HepG2 (cell line): ENCODE data around the gene SCAPER. TPM values are rescaled to one million over a fixed set of nuclear protein-coding genes. Genes with fewer than 3 reads are reported as not detected.
A peak's percentile ranks its signal among the peaks of the same experiment; 100 is the strongest.

Source experiments
- ARID2 ChIP-seq: sonication (generic); formaldehyde crosslinking; IDR thresholded peaks from 2 replicates; pipeline ENCODE4 v1.8.1; 2022; ENCODE audit warnings: mild to moderate bottlenecking, missing genetic modification reagents, borderline replicate concordance
- ATF2 ChIP-seq: sonication (generic); formaldehyde crosslinking; IDR thresholded peaks from 2 replicates; pipeline ENCODE4 v1.4.0; 2020; ENCODE audit warnings: missing genetic modification reagents
- BRD4 ChIP-seq: sonication (generic); formaldehyde crosslinking; IDR thresholded peaks from 2 replicates; pipeline ENCODE4 v1.4.0; 2020; ENCODE audit warnings: missing genetic modification reagents
- CREB3 ChIP-seq: sonication (generic); formaldehyde crosslinking; IDR thresholded peaks from 2 replicates; pipeline ENCODE4 v1.5.0; 2020; ENCODE audit warnings: missing genetic modification reagents
- FOXA3 ChIP-seq: IDR thresholded peaks from 2 replicates; pipeline ENCODE4 v1.6.1; 2016; ENCODE audit warnings: missing genetic modification reagents, missing compliant biosample characterization
- FOXO1 ChIP-seq: sonication (generic); formaldehyde crosslinking; IDR thresholded peaks from 2 replicates; pipeline ENCODE4 v1.4.0; 2020; ENCODE audit warnings: missing genetic modification reagents
- HHEX ChIP-seq: IDR thresholded peaks from 2 replicates; pipeline ENCODE4 v1.6.1; 2016; ENCODE audit warnings: control low read depth
- MIER3 ChIP-seq: IDR thresholded peaks from 2 replicates; pipeline ENCODE4 v1.6.1; 2016; ENCODE audit warnings: missing compliant biosample characterization, borderline replicate concordance
- NCOA2 ChIP-seq: sonication (generic); formaldehyde crosslinking; IDR thresholded peaks from 2 replicates; pipeline ENCODE4 v1.8.0; 2022; ENCODE audit warnings: inconsistent platforms
- NFKB2 ChIP-seq: sonication (generic); formaldehyde crosslinking; IDR thresholded peaks from 2 replicates; pipeline ENCODE4 v1.4.0; 2020; ENCODE audit warnings: missing genetic modification reagents, borderline replicate concordance
- NFYB ChIP-seq: sonication (generic); formaldehyde crosslinking; IDR thresholded peaks from 2 replicates; pipeline ENCODE4 v1.4.0; 2020; ENCODE audit warnings: missing genetic modification reagents
- NFYC ChIP-seq: IDR thresholded peaks from 2 replicates; pipeline ENCODE4 v1.6.1; 2016; ENCODE audit warnings: missing genetic modification reagents, missing compliant biosample characterization
- SNAI1 ChIP-seq: sonication (generic); formaldehyde crosslinking; IDR thresholded peaks from 2 replicates; pipeline ENCODE4 v1.5.0; 2020; ENCODE audit warnings: mild to moderate bottlenecking, missing genetic modification reagents, borderline replicate concordance
- SOX5 ChIP-seq: IDR thresholded peaks from 2 replicates; pipeline ENCODE4 v1.6.1; 2016; ENCODE audit warnings: borderline replicate concordance
- TCF7 ChIP-seq: sonication (generic); IDR thresholded peaks from 2 replicates; pipeline ENCODE4 v1.6.1; 2016; ENCODE audit warnings: antibody characterized with exemption, low read depth
- U2AF1 ChIP-seq: fragments of 200-400 bp; formaldehyde crosslinking; optimal IDR thresholded peaks from 2 replicates; pipeline ENCODE3; 2017; ENCODE audit warnings: mild to moderate bottlenecking, low read depth, low read length
- ZFAT ChIP-seq: sonication (generic); formaldehyde crosslinking; conservative IDR thresholded peaks from 2 replicates; pipeline ENCODE4 v1.8.1; 2023; ENCODE audit warnings: missing genetic modification reagents, inconsistent platforms
- ZFP36 ChIP-seq: fragments of 150-350 bp; IDR thresholded peaks from 2 replicates; pipeline ENCODE4 v1.6.1; 2018; ENCODE audit warnings: borderline replicate concordance, low read length, low read depth; ENCODE audit not compliant: partially characterized antibody
- ZFX ChIP-seq: sonication (generic); formaldehyde crosslinking; IDR thresholded peaks from 2 replicates; pipeline ENCODE4 v1.4.0; 2020; ENCODE audit warnings: mild to moderate bottlenecking, low read depth, missing genetic modification reagents, moderate library complexity
- ZNF10 ChIP-seq: sonication (generic); formaldehyde crosslinking; IDR thresholded peaks from 2 replicates; pipeline ENCODE4 v1.4.0; 2020; ENCODE audit warnings: mild to moderate bottlenecking, low read depth, missing genetic modification reagents, borderline replicate concordance
- ZNF121 ChIP-seq: sonication (generic); formaldehyde crosslinking; IDR thresholded peaks from 2 replicates; pipeline ENCODE4 v1.5.0; 2020; ENCODE audit warnings: mild to moderate bottlenecking, missing genetic modification reagents
- ZNF138 ChIP-seq: sonication (generic); formaldehyde crosslinking; IDR thresholded peaks from 2 replicates; pipeline ENCODE4 v1.5.0; 2020; ENCODE audit warnings: mild to moderate bottlenecking, low read depth, missing genetic modification reagents
- ZNF34 ChIP-seq: sonication (generic); formaldehyde crosslinking; IDR thresholded peaks from 2 replicates; pipeline ENCODE4 v1.4.0; 2020; ENCODE audit warnings: mild to moderate bottlenecking, missing genetic modification reagents, borderline replicate concordance
- ZNF354B ChIP-seq: sonication (generic); formaldehyde crosslinking; IDR thresholded peaks from 2 replicates; pipeline ENCODE4 v1.8.0; 2022; ENCODE audit warnings: mild to moderate bottlenecking, missing genetic modification reagents
- ZNF550 ChIP-seq: sonication (generic); formaldehyde crosslinking; IDR thresholded peaks from 2 replicates; pipeline ENCODE4 v1.4.0; 2020; ENCODE audit warnings: mild to moderate bottlenecking, missing genetic modification reagents, borderline replicate concordance
- ZNF720 ChIP-seq: sonication (generic); formaldehyde crosslinking; IDR thresholded peaks from 2 replicates; pipeline ENCODE4 v1.4.0; 2020; ENCODE audit warnings: missing genetic modification reagents
- ZNF83 ChIP-seq: sonication (generic); formaldehyde crosslinking; IDR thresholded peaks from 2 replicates; pipeline ENCODE4 v1.4.0; 2020; ENCODE audit warnings: missing genetic modification reagents, mild to moderate bottlenecking, borderline replicate concordance
- polyA plus RNA-seq, 8 experiments: library from polyadenylated mRNA; depleted of rRNA in 3 of 8; stranded (reverse) in 7 of 8; unstranded in 1 of 8; fragments of >200 nt; fragmentation: Illumina TruSeq in 4 of 8; extraction: Trizol in 4 of 8; gene quantifications; 2 replicates each; pipeline versions ENCODE4 v1.2.1 to v1.2.3, GENCODE V29; 2011 to 2016; ENCODE audit warnings: low read depth in 4 of 8, missing spikeins in 1 of 8, mixed read lengths in 1 of 8; ENCODE audit not compliant: insufficient read depth in 1 of 8
- total RNA-seq, 5 experiments: library from RNA; depleted of rRNA; stranded (reverse); fragments of >200 nt; fragmentation: Illumina TruSeq; extraction: Trizol; gene quantifications; 2 replicates each; pipeline ENCODE4 v1.2.3, GENCODE V29; 2016; ENCODE audit warnings: low read depth in 1 of 5
- TF ChIP-seq, protein P1 (sequence below): sonication (generic); formaldehyde crosslinking; IDR thresholded peaks from 2 replicates; pipeline ENCODE4 v1.4.0; 2020; ENCODE audit warnings: missing genetic modification reagents

Gene SCAPER
- total and polyA plus RNA-seq, 2 of the 13 experiments (the other 11 are each of a cell fraction or from before 2014, with no cell fraction given): 4.3 to 10.5 TPM

DNA sequence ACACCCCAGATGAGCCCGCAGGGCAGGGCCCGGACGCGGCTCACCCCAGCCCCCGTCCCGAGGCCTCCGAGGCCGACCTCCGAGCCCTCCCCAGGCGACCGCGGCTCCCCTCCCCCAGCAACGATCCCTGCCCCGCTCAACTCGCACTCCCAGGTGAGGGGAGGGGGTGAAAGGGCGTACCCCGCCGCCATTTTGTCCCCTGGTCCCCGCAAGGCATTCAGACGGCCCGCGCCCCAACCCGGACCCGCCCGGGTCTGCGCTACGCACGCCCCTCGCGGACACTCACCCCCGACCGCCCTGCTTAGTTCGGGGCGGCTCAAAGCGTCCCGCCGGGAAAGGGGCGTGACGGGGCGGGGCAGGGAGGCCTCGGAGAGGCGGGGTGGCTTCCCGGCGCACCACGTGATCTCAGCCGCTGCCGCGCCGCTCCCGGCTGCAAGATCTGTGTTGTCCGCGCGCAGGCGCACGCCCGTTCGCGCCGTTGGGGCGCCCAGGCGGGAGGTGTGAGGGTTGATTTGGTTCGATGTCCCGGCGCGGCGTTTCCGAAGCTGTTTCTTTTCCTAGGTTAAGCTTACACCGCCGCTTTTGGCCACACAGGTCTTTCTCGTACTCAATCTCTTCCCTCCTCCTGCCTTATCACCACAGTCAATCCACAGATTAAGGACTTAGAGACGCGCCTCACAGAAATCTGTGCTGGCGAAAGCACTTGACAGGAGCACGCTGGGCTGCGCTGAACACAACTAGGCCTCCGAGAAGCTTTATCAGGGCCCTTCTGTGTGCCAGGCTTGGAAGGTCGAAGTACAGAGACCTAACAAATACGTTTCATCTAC, at the start of gene SCAPER (continued):
- TF ChIP-seq, protein P1, sequence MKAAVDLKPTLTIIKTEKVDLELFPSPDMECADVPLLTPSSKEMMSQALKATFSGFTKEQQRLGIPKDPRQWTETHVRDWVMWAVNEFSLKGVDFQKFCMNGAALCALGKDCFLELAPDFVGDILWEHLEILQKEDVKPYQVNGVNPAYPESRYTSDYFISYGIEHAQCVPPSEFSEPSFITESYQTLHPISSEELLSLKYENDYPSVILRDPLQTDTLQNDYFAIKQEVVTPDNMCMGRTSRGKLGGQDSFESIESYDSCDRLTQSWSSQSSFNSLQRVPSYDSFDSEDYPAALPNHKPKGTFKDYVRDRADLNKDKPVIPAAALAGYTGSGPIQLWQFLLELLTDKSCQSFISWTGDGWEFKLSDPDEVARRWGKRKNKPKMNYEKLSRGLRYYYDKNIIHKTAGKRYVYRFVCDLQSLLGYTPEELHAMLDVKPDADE: peak; percentile 94; the same call in 1 of the 2 replicates
- TF ChIP-seq ZFP36: no peak
- no peak for TF ChIP-seq ZNF121 (CRISPR knock-in tag)
- TF ChIP-seq U2AF1: no peak
- TF ChIP-seq ATF2 (CRISPR knock-in tag): peak; percentile 22; the same call in 1 of the 2 replicates
- peak; percentile 96; the same call in 1 of the 2 replicates for TF ChIP-seq SNAI1 (CRISPR knock-in tag)
- no peak for TF ChIP-seq ZNF720 (CRISPR knock-in tag)
- peak; percentile 99 for TF ChIP-seq NFKB2 (CRISPR knock-in tag)
- 0 out of 2 replicates have a peak, but pooled peaks have one; percentile 50 for TF ChIP-seq ZFAT (CRISPR knock-in tag)
- TF ChIP-seq ZFX: peak; percentile 81
- TF ChIP-seq CREB3 (CRISPR knock-in tag): no peak; the same call in 1 of the 2 replicates
- peak; percentile 44; the same call in 1 of the 2 replicates for TF ChIP-seq NFYB (CRISPR knock-in tag)
- TF ChIP-seq ZNF138: no peak; the same call in 1 of the 2 replicates
- peak; percentile 89; the same call in 1 of the 2 replicates for TF ChIP-seq ZNF34
- 0 out of 2 replicates have a peak, but pooled peaks have one; percentile 20 for TF ChIP-seq FOXA3 (CRISPR knock-in tag)
- no peak; the same call in 1 of the 2 replicates for TF ChIP-seq NCOA2
- no peak for TF ChIP-seq SOX5 (CRISPR knock-in tag)
- TF ChIP-seq TCF7: peak; percentile 61
- no peak for TF ChIP-seq ZNF10 (CRISPR knock-in tag)
- 0 out of 2 replicates have a peak, but pooled peaks have one; percentile 28 for TF ChIP-seq ZNF83 (CRISPR knock-in tag)
- TF ChIP-seq HHEX: no peak
- no peak; the same call in 1 of the 2 replicates for TF ChIP-seq ZNF354B (CRISPR knock-in tag)
- 0 out of 2 replicates have a peak, but pooled peaks have one; percentile 37 for TF ChIP-seq ARID2 (CRISPR knock-in tag)
- no peak for TF ChIP-seq MIER3 (CRISPR knock-in tag)
- TF ChIP-seq ZNF550 (CRISPR knock-in tag): no peak
- peak; percentile 48; the same call in 1 of the 2 replicates for TF ChIP-seq NFYC (CRISPR knock-in tag)
- peak; percentile 36; the same call in 1 of the 2 replicates for TF ChIP-seq BRD4 (CRISPR knock-in tag)
- peak; percentile 46; the same call in 1 of the 2 replicates for TF ChIP-seq FOXO1
